Measurements from ENCODE around the gene RNF169. TPM values are rescaled to one million over a fixed set of nuclear protein-coding genes. Genes with fewer than 3 reads are reported as not detected.

Gene RNF169
- total and polyA plus RNA-seq, 9 of the 15 experiments (the other 6 are each of a cell fraction or from before 2014, with no cell fraction given) = 0.68 to 18.1 (median 10.1) TPM

- TF ChIP-seq, protein P1, sequence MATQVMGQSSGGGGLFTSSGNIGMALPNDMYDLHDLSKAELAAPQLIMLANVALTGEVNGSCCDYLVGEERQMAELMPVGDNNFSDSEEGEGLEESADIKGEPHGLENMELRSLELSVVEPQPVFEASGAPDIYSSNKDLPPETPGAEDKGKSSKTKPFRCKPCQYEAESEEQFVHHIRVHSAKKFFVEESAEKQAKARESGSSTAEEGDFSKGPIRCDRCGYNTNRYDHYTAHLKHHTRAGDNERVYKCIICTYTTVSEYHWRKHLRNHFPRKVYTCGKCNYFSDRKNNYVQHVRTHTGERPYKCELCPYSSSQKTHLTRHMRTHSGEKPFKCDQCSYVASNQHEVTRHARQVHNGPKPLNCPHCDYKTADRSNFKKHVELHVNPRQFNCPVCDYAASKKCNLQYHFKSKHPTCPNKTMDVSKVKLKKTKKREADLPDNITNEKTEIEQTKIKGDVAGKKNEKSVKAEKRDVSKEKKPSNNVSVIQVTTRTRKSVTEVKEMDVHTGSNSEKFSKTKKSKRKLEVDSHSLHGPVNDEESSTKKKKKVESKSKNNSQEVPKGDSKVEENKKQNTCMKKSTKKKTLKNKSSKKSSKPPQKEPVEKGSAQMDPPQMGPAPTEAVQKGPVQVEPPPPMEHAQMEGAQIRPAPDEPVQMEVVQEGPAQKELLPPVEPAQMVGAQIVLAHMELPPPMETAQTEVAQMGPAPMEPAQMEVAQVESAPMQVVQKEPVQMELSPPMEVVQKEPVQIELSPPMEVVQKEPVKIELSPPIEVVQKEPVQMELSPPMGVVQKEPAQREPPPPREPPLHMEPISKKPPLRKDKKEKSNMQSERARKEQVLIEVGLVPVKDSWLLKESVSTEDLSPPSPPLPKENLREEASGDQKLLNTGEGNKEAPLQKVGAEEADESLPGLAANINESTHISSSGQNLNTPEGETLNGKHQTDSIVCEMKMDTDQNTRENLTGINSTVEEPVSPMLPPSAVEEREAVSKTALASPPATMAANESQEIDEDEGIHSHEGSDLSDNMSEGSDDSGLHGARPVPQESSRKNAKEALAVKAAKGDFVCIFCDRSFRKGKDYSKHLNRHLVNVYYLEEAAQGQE (IDR thresholded peaks at IDR 0.05; ENCODE audit: borderline replicate concordance) = peak; percentile 55
- TF ChIP-seq, protein P1 (CRISPR knock-in tag; IDR thresholded peaks at IDR 0.05; ENCODE audit: low read depth) = no peak
- TF ChIP-seq EP400 (IDR thresholded peaks at IDR 0.05) = no peak
- no peak for TF ChIP-seq MTF1 (CRISPR knock-in tag; IDR thresholded peaks at IDR 0.05; ENCODE audit: borderline replicate concordance)
- TF ChIP-seq SMC3 (conservative IDR thresholded peaks at IDR 0.05; ENCODE audit: insufficient read depth, low read depth, low read length) = peak; percentile 64
- no peak for TF ChIP-seq TFAP4 (CRISPR knock-in tag; IDR thresholded peaks at IDR 0.05; ENCODE audit: borderline replicate concordance)
- no peak for TF ChIP-seq BRF2 (IDR thresholded peaks at IDR 0.05; ENCODE audit: borderline replicate concordance, insufficient read depth, insufficient read length)
- TF ChIP-seq, protein P2, sequence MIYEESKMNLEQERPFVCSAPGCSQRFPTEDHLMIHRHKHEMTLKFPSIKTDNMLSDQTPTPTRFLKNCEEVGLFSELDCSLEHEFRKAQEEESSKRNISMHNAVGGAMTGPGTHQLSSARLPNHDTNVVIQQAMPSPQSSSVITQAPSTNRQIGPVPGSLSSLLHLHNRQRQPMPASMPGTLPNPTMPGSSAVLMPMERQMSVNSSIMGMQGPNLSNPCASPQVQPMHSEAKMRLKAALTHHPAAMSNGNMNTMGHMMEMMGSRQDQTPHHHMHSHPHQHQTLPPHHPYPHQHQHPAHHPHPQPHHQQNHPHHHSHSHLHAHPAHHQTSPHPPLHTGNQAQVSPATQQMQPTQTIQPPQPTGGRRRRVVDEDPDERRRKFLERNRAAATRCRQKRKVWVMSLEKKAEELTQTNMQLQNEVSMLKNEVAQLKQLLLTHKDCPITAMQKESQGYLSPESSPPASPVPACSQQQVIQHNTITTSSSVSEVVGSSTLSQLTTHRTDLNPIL (CRISPR knock-in tag; IDR thresholded peaks at IDR 0.05) = no peak
- TF ChIP-seq MCM2 (IDR thresholded peaks at IDR 0.05; ENCODE audit: low read depth) = no peak
- no peak for TF ChIP-seq CC2D1A (IDR thresholded peaks at IDR 0.05)
- no peak for TF ChIP-seq HNRNPH1 (optimal IDR thresholded peaks at IDR 0.05; ENCODE audit: low read depth, low read length)
- TF ChIP-seq NFIX (CRISPR knock-in tag; IDR thresholded peaks at IDR 0.05; ENCODE audit: low read depth) = no peak
- TF ChIP-seq ZBTB1 (CRISPR knock-in tag; IDR thresholded peaks at IDR 0.05; ENCODE audit: borderline replicate concordance, low read depth) = no peak
- no peak for TF ChIP-seq XRCC5 (IDR thresholded peaks at IDR 0.05; ENCODE audit: low read depth, low read length)
- no peak for TF ChIP-seq TEAD2 (tag; IDR thresholded peaks at IDR 0.05)
Observed at GRCh38 chr11:74739546-74740270, 8.9 kb upstream of the RNF169 start (continued).

Measured in K562 (cell line).